Nephron (organoid): Measurements from ENCODE around the gene FRRS1L.
A peak's percentile ranks its signal among the peaks of the same experiment; 100 is the strongest.

Experiments
- H3K27ac Mint-ChIP-seq, 3 experiments: 2 replicates each; pipeline ENCODE4 v1.8.0; 2020; ENCODE audit warnings: mixed read lengths in 3 of 3, mild to moderate bottlenecking in 2 of 3, moderate library complexity in 1 of 3
- H3K27me3 Mint-ChIP-seq: 2 replicates; pipeline ENCODE4 v1.8.0; 2021; ENCODE audit warnings: low read depth, mild to moderate bottlenecking, moderate library complexity, mixed read lengths
- H3K36me3 Mint-ChIP-seq: 2 replicates; pipeline ENCODE4 v1.8.0; 2020; ENCODE audit warnings: low read depth, mixed read lengths
- H3K4me1 Mint-ChIP-seq: 2 replicates; pipeline ENCODE4 v1.8.0; 2020; ENCODE audit warnings: mixed read lengths
- H3K4me3 Mint-ChIP-seq, 3 experiments: 2 replicates each; pipeline ENCODE4 v1.8.0; 2020; ENCODE audit warnings: mild to moderate bottlenecking in 3 of 3, mixed read lengths in 3 of 3, moderate library complexity in 2 of 3
- H3K9me3 Mint-ChIP-seq: 2 replicates; pipeline ENCODE4 v1.8.0; 2020; ENCODE audit warnings: mixed read lengths
- CTCF ChIP-seq, 3 experiments: fragments of 200-600 bp; sonication (generic); IDR thresholded peaks; one replicate each; pipeline ENCODE4 v1.5.0; 2021; ENCODE audit warnings: antibody characterized with exemption in 3 of 3; ENCODE audit not compliant: unreplicated experiment in 3 of 3

FRRS1L gene

GRCh38 chr9:109149722-109150121, 17.3 kb downstream of the FRRS1L start:
- peaks cover 9% of the 10 kb centered on the region for H3K9me3 Mint-ChIP-seq
- H3K4me1 Mint-ChIP-seq, result no peaks in the 10 kb centered on the region
- H3K27ac Mint-ChIP-seq, result no peak overlapping the region
- H3K36me3 Mint-ChIP-seq, result no peaks in the 10 kb centered on the region
- no peak overlapping the region for H3K4me3 Mint-ChIP-seq
- H3K27me3 Mint-ChIP-seq, result no peaks in the 10 kb centered on the region
- no peak for TF ChIP-seq CTCF (IDR thresholded peaks at IDR 0.05; ENCODE audit: unreplicated experiment in 3 of 3)

- no peak for TF ChIP-seq CTCF (IDR thresholded peaks at IDR 0.05; ENCODE audit: unreplicated experiment in 3 of 3)
- Mint-ChIP-seq H3K4me3 (no peak overlapping the region), H3K27me3 (no peaks in the 10 kb centered on the region), H3K4me1 (no peaks in the 10 kb centered on the region), H3K36me3 (no peaks in the 10 kb centered on the region), H3K9me3 (peaks cover 6% of the 10 kb centered on the region), H3K27ac (no peak overlapping the region)
These were observed 18.0 kb downstream of the FRRS1L start for GRCh38 chr9:109149089-109149488.

- Mint-ChIP-seq H3K4me1 (no peaks in the 10 kb centered on the region), H3K9me3 (no peaks in the 10 kb centered on the region), H3K27me3 (no peaks in the 10 kb centered on the region), H3K27ac (no peak overlapping the region), H3K4me3 (no peak overlapping the region), H3K36me3 (no peaks in the 10 kb centered on the region)
- TF ChIP-seq CTCF (IDR thresholded peaks at IDR 0.05; ENCODE audit: unreplicated experiment in 3 of 3), result no peak
These were observed 22.0 kb downstream of the FRRS1L start for GRCh38 chr9:109145051-109145450.

GRCh38 chr9:109143881-109144562, 23.0 kb downstream of the FRRS1L start:
- Mint-ChIP-seq H3K36me3 (no peaks in the 10 kb centered on the region), H3K27ac (no peak overlapping the region), H3K4me3 (no peak overlapping the region), H3K4me1 (no peaks in the 10 kb centered on the region), H3K27me3 (no peaks in the 10 kb centered on the region), H3K9me3 (no peaks in the 10 kb centered on the region)
- peak in 1 of 3 experiments; percentile 11 for TF ChIP-seq CTCF (IDR thresholded peaks at IDR 0.05; ENCODE audit: unreplicated experiment in 3 of 3)

- no peak for TF ChIP-seq CTCF (IDR thresholded peaks at IDR 0.05; ENCODE audit: unreplicated experiment in 3 of 3)
- no peaks in the 10 kb centered on the region for H3K9me3 Mint-ChIP-seq
- no peaks in the 10 kb centered on the region for H3K36me3 Mint-ChIP-seq
- H3K27ac Mint-ChIP-seq, result no peak overlapping the region
- H3K4me1 Mint-ChIP-seq, result no peaks in the 10 kb centered on the region
- no peaks in the 10 kb centered on the region for H3K27me3 Mint-ChIP-seq
- no peak overlapping the region for H3K4me3 Mint-ChIP-seq
These were observed 25.7 kb downstream of the FRRS1L start for GRCh38 chr9:109141375-109141774.

- Mint-ChIP-seq H3K27me3 (no peaks in the 10 kb centered on the region), H3K9me3 (no peaks in the 10 kb centered on the region), H3K36me3 (no peaks in the 10 kb centered on the region), H3K4me1 (no peaks in the 10 kb centered on the region), H3K27ac (no peak overlapping the region), H3K4me3 (no peak overlapping the region)
- no peak for TF ChIP-seq CTCF (IDR thresholded peaks at IDR 0.05; ENCODE audit: unreplicated experiment in 3 of 3)
These were observed 27.2 kb downstream of the FRRS1L start for GRCh38 chr9:109139851-109140250.
